ENCODE data around the gene AP1M1. TPM values are rescaled to one million over a fixed set of nuclear protein-coding genes. Genes with fewer than 3 reads are reported as not detected.

AP1M1 gene
- total RNA-seq = 85.5 TPM in 2 replicates
- long read RNA-seq, full-length matches to known transcripts = 118 of 125 reads
- long read RNA-seq, partial matches to known transcripts = 5 of 125 reads
- long read RNA-seq, other reads (novel, unspliced or antisense) = 2 of 125 reads

- no peaks in the 10 kb centered on the region for H3K9me3 Mint-ChIP-seq (ENCODE audit: unreplicated experiment)
- H3K4me3 Mint-ChIP-seq (ENCODE audit: unreplicated experiment) = peak within 1 kb of the TSS; percentile 89
- H3K27ac Mint-ChIP-seq (ENCODE audit: unreplicated experiment) = peak within 1 kb of the TSS; percentile 95
- H3K36me3 Mint-ChIP-seq (ENCODE audit: unreplicated experiment) = peaks cover 12% of the 10 kb centered on the region
- peak; percentile 99 for DNase-seq (ENCODE audit: extremely low spot score, unreplicated experiment)
- peaks cover 25% of the 10 kb centered on the region for H3K4me1 Mint-ChIP-seq (ENCODE audit: unreplicated experiment)
- no peak for TF ChIP-seq CTCF (IDR thresholded peaks at IDR 0.05)
- no peaks in the 10 kb centered on the region for H3K27me3 Mint-ChIP-seq (ENCODE audit: unreplicated experiment)
Measured at GRCh38 chr19:16197622-16198369, at the start of gene AP1M1. AP1M1 (plus strand) TSS chr19:16197911; CDS start chr19:16198027, 116 bp downstream.

GRCh38 chr19:16148443-16149229 is 49.1 kb upstream of the AP1M1 start:
- H3K36me3 Mint-ChIP-seq (ENCODE audit: unreplicated experiment) = no peaks in the 10 kb centered on the region
- H3K27ac Mint-ChIP-seq (ENCODE audit: unreplicated experiment) = no peak overlapping the region
- H3K27me3 Mint-ChIP-seq (ENCODE audit: unreplicated experiment) = peaks cover 10% of the 10 kb centered on the region
- no peaks in the 10 kb centered on the region for H3K9me3 Mint-ChIP-seq (ENCODE audit: unreplicated experiment)
- no peak for TF ChIP-seq CTCF (IDR thresholded peaks at IDR 0.05)
- H3K4me3 Mint-ChIP-seq (ENCODE audit: unreplicated experiment) = no peak overlapping the region
- H3K4me1 Mint-ChIP-seq (ENCODE audit: unreplicated experiment) = peaks cover 3% of the 10 kb centered on the region
- DNase-seq (ENCODE audit: extremely low spot score, unreplicated experiment) = no peak

- peaks cover 3% of the 10 kb centered on the region for H3K4me1 Mint-ChIP-seq (ENCODE audit: unreplicated experiment)
- no peaks in the 10 kb centered on the region for H3K36me3 Mint-ChIP-seq (ENCODE audit: unreplicated experiment)
- no peak overlapping the region for H3K27ac Mint-ChIP-seq (ENCODE audit: unreplicated experiment)
- peaks cover 11% of the 10 kb centered on the region for H3K27me3 Mint-ChIP-seq (ENCODE audit: unreplicated experiment)
- no peaks in the 10 kb centered on the region for H3K9me3 Mint-ChIP-seq (ENCODE audit: unreplicated experiment)
- DNase-seq (ENCODE audit: extremely low spot score, unreplicated experiment) = no peak
- no peak overlapping the region for H3K4me3 Mint-ChIP-seq (ENCODE audit: unreplicated experiment)
- no peak for TF ChIP-seq CTCF (IDR thresholded peaks at IDR 0.05)
Measured at GRCh38 chr19:16153582-16154336, 44.0 kb upstream of the AP1M1 start.

GRCh38 chr19:16154557-16154956 is 43.2 kb upstream of the AP1M1 start:
- DNase-seq (ENCODE audit: extremely low spot score, unreplicated experiment) = no peak
- no peak for TF ChIP-seq CTCF (IDR thresholded peaks at IDR 0.05)
- Mint-ChIP-seq H3K27me3 (ENCODE audit: unreplicated experiment) (peaks cover 11% of the 10 kb centered on the region), H3K9me3 (ENCODE audit: unreplicated experiment) (no peaks in the 10 kb centered on the region), H3K4me1 (ENCODE audit: unreplicated experiment) (peaks cover 2% of the 10 kb centered on the region), H3K27ac (ENCODE audit: unreplicated experiment) (no peak overlapping the region), H3K4me3 (ENCODE audit: unreplicated experiment) (no peak overlapping the region), H3K36me3 (ENCODE audit: unreplicated experiment) (no peaks in the 10 kb centered on the region)

Data from osteocyte (in vitro differentiated cells).